GM12878 (cell line): ENCODE data around the gene SRPK2. TPM values are rescaled to one million over a fixed set of nuclear protein-coding genes. Genes with fewer than 3 reads are reported as not detected.

ENCODE experiments used
- ATF7 ChIP-seq: fragments of 450-650 bp; IDR thresholded peaks from 2 replicates; pipeline ENCODE4 v1.6.1; 2016; ENCODE audit warnings: low read depth, mild to moderate bottlenecking
- CHD2 ChIP-seq: IDR thresholded peaks from 2 replicates; pipeline ENCODE4 v1.6.1; 2011; ENCODE audit warnings: low read depth, low read length, improper control_type of control experiment, borderline replicate concordance
- FOXK2 ChIP-seq: fragments of 450-650 bp; IDR thresholded peaks from 2 replicates; pipeline ENCODE4 v1.6.1; 2017; ENCODE audit warnings: mild to moderate bottlenecking, moderate library complexity
- IKZF1 ChIP-seq: fragments of 450-650 bp; conservative IDR thresholded peaks from 2 replicates; pipeline ENCODE4 v1.6.1; 2017; ENCODE audit warnings: antibody characterized with exemption, mild to moderate bottlenecking
- IKZF2 ChIP-seq, 2 experiments: fragments of 450-650 bp; IDR thresholded peaks; 2 replicates each; pipeline ENCODE4 v1.6.1; 2017; ENCODE audit warnings: mild to moderate bottlenecking in 2 of 2, moderate library complexity in 2 of 2
- IRF4 ChIP-seq: IDR thresholded peaks from 2 replicates; pipeline ENCODE4 v1.6.1; 2011; ENCODE audit warnings: low read depth, low read length
- KLF5 ChIP-seq: fragments of 450-650 bp; IDR thresholded peaks from 2 replicates; pipeline ENCODE4 v1.6.1; 2014; ENCODE audit warnings: mild to moderate bottlenecking; ENCODE audit not compliant: partially characterized antibody
- MXI1 ChIP-seq: fragments of 150-350 bp; IDR thresholded peaks from 2 replicates; pipeline ENCODE4 v1.6.1; 2011; ENCODE audit warnings: low read depth, mild to moderate bottlenecking, inconsistent platforms, low read length, improper control_type of control experiment
- NBN ChIP-seq: fragments of 450-650 bp; IDR thresholded peaks from 2 replicates; pipeline ENCODE4 v1.6.1; 2016
- NFIC ChIP-seq: IDR thresholded peaks from 2 replicates; pipeline ENCODE4 v1.6.1; 2012; ENCODE audit warnings: low read depth, mild to moderate bottlenecking, inconsistent platforms, low read length, moderate library complexity
- PML ChIP-seq: IDR thresholded peaks from 2 replicates; pipeline ENCODE4 v1.6.1; 2012; ENCODE audit warnings: low read length, inconsistent platforms
- POLR2AphosphoS5 ChIP-seq: IDR thresholded peaks from 2 replicates; pipeline ENCODE4 v1.6.1; 2011; ENCODE audit warnings: mild to moderate bottlenecking, low read length, inconsistent platforms
- RAD21 ChIP-seq: IDR thresholded peaks from 2 replicates; pipeline ENCODE4 v1.6.1; 2011; ENCODE audit warnings: mild to moderate bottlenecking, low read depth, low read length, moderate library complexity; ENCODE audit not compliant: insufficient read depth
- RB1 ChIP-seq: fragments of 450-650 bp; formaldehyde crosslinking; IDR thresholded peaks from 2 replicates; pipeline ENCODE4 v1.6.1; 2017; ENCODE audit warnings: mild to moderate bottlenecking, borderline replicate concordance
- RCOR1 ChIP-seq: conservative IDR thresholded peaks from 2 replicates; pipeline ENCODE4 v1.6.1; 2012; ENCODE audit warnings: low read depth, low read length, improper control_type of control experiment
- SREBF1 ChIP-seq: IDR thresholded peaks from 2 replicates; pipeline ENCODE4 v1.6.1; 2012; ENCODE audit warnings: mild to moderate bottlenecking, low read length
- ZNF24 ChIP-seq: fragments of 450-650 bp; IDR thresholded peaks from 2 replicates; pipeline ENCODE4 v1.6.1; 2017; ENCODE audit warnings: antibody characterized with exemption, mild to moderate bottlenecking
- polyA plus RNA-seq, 11 experiments: library from polyadenylated mRNA; depleted of rRNA in 4 of 11; unstranded in 6 of 11; stranded (reverse) in 5 of 11; fragments of >200 nt; fragmentation: Nextera tagmentation in 4 of 11; fragmentation: Illumina TruSeq in 1 of 11; extraction: Ambion mirVana in 4 of 11; extraction: Trizol in 1 of 11; gene quantifications; 1 replicate in 1 of 11; 2 replicates in 10 of 11; pipeline versions ENCODE4 v1.2.1 to v1.2.3, GENCODE V29; 2011 to 2016; ENCODE audit warnings: inconsistent platforms in 2 of 11, missing spikeins in 2 of 11, low read depth in 1 of 11
- total RNA-seq, 4 experiments: library from RNA; depleted of rRNA in 3 of 4; stranded (reverse); fragments of >200 nt in 3 of 4; fragmentation: Illumina TruSeq in 1 of 4; extraction: Trizol in 1 of 4; gene quantifications; 2 replicates each; pipeline versions ENCODE4 v1.2.1 to v1.2.3, GENCODE V29; 2013 to 2021
- TF ChIP-seq, protein P1 (sequence below): fragments of 450-650 bp; IDR thresholded peaks from 2 replicates; pipeline ENCODE4 v1.6.1; 2017; ENCODE audit warnings: mild to moderate bottlenecking, low read depth, inconsistent platforms; ENCODE audit not compliant: poor library complexity, severe bottlenecking
- TF ChIP-seq, protein P2 (sequence below): IDR thresholded peaks from 2 replicates; pipeline ENCODE4 v1.6.1; 2011; ENCODE audit warnings: low read depth, low read length, improper control_type of control experiment, borderline replicate concordance
- TF ChIP-seq, protein P3 (sequence below): fragments of 450-650 bp; IDR thresholded peaks from 2 replicates; pipeline ENCODE4 v1.6.1; 2017; ENCODE audit warnings: low read depth, mild to moderate bottlenecking, moderate library complexity
- TF ChIP-seq, protein P4 (sequence below): fragments of 450-650 bp; IDR thresholded peaks from 2 replicates; pipeline ENCODE4 v1.6.1; 2018; ENCODE audit warnings: borderline replicate concordance, mild to moderate bottlenecking; ENCODE audit not compliant: partially characterized antibody
- TF ChIP-seq, protein P5 (sequence below): IDR thresholded peaks from 2 replicates; pipeline ENCODE4 v1.6.1; 2012; ENCODE audit warnings: low read length, inconsistent platforms

The SRPK2 gene
- total and polyA plus RNA-seq, 10 of the 15 experiments (the other 5 are each of a cell fraction or from before 2014, with no cell fraction given), result 13.2 to 32.8 (median 24.5) TPM

DNA sequence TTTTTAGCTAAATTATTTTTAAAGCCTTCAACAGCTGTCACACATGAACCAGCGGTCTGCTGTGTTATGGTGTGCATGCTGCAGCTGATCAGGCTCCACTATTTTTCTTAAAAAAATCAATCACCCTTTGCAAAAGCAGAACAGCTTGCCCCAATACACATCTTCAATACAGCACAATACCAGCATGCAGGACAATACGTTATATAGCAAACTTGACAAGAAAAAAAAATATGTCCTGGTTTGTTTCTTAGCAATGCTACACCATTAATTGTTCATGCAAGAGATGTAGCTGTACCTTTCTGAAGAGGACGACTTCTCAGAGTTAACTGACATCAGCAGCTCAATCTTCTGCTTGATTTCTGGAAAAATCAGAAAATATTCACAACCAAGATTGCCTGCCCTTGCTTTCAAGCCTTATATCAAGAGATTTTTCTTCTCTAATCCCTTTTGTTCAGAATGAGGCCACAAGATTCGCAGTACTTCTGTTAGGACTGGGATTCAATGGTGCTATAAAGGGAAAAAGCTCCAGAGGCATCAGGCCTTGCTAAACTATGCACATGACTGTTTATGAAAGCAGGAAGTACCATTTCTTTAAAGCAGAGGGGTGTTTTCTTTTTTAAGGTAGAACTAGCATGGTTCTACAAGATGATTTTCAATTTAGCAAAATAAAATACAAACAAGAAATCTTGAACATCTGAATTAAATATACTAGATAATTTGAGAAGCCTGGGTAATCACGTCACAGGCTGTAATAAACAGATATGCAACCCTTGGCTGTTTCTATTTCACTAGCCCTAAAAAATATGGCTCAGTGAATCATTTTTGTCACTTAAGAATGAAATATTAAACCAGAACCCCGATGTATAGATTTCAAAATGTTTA lies 120.0 kb downstream of the SRPK2 start (continued):
- TF ChIP-seq, protein P1, sequence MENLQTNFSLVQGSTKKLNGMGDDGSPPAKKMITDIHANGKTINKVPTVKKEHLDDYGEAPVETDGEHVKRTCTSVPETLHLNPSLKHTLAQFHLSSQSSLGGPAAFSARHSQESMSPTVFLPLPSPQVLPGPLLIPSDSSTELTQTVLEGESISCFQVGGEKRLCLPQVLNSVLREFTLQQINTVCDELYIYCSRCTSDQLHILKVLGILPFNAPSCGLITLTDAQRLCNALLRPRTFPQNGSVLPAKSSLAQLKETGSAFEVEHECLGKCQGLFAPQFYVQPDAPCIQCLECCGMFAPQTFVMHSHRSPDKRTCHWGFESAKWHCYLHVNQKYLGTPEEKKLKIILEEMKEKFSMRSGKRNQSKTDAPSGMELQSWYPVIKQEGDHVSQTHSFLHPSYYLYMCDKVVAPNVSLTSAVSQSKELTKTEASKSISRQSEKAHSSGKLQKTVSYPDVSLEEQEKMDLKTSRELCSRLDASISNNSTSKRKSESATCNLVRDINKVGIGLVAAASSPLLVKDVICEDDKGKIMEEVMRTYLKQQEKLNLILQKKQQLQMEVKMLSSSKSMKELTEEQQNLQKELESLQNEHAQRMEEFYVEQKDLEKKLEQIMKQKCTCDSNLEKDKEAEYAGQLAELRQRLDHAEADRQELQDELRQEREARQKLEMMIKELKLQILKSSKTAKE, result peak; percentile 97
- TF ChIP-seq POLR2AphosphoS5 (0 out of 2 replicates have a peak, but pooled peaks have one; percentile 44), RAD21 (no peak), KLF5 (peak; percentile 98), IKZF2 (IDR thresholded peaks at IDR 0.05) (peak; percentile 14 to 44; a peak in 2 of 4 replicates), RB1 (0 out of 2 replicates have a peak, but pooled peaks have one; percentile 25), MXI1 (peak; percentile 32; the same call in 1 of the 2 replicates), ATF7 (peak; percentile 99), ZNF24 (peak; percentile 86), IRF4 (no peak), NFIC (peak; percentile 68), CHD2 (no peak), NBN (no peak), IKZF1 (0 out of 2 replicates have a peak, but pooled peaks have one; percentile 23), FOXK2 (peak; percentile 97), RCOR1 (no peak), PML (peak; percentile 70; the same call in 1 of the 2 replicates), SREBF1 (peak; percentile 96)
- TF ChIP-seq, protein P2, sequence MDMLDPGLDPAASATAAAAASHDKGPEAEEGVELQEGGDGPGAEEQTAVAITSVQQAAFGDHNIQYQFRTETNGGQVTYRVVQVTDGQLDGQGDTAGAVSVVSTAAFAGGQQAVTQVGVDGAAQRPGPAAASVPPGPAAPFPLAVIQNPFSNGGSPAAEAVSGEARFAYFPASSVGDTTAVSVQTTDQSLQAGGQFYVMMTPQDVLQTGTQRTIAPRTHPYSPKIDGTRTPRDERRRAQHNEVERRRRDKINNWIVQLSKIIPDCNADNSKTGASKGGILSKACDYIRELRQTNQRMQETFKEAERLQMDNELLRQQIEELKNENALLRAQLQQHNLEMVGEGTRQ, result no peak
- TF ChIP-seq, protein P3, sequence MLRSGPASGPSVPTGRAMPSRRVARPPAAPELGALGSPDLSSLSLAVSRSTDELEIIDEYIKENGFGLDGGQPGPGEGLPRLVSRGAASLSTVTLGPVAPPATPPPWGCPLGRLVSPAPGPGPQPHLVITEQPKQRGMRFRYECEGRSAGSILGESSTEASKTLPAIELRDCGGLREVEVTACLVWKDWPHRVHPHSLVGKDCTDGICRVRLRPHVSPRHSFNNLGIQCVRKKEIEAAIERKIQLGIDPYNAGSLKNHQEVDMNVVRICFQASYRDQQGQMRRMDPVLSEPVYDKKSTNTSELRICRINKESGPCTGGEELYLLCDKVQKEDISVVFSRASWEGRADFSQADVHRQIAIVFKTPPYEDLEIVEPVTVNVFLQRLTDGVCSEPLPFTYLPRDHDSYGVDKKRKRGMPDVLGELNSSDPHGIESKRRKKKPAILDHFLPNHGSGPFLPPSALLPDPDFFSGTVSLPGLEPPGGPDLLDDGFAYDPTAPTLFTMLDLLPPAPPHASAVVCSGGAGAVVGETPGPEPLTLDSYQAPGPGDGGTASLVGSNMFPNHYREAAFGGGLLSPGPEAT, result peak; percentile 93
- TF ChIP-seq, protein P4, sequence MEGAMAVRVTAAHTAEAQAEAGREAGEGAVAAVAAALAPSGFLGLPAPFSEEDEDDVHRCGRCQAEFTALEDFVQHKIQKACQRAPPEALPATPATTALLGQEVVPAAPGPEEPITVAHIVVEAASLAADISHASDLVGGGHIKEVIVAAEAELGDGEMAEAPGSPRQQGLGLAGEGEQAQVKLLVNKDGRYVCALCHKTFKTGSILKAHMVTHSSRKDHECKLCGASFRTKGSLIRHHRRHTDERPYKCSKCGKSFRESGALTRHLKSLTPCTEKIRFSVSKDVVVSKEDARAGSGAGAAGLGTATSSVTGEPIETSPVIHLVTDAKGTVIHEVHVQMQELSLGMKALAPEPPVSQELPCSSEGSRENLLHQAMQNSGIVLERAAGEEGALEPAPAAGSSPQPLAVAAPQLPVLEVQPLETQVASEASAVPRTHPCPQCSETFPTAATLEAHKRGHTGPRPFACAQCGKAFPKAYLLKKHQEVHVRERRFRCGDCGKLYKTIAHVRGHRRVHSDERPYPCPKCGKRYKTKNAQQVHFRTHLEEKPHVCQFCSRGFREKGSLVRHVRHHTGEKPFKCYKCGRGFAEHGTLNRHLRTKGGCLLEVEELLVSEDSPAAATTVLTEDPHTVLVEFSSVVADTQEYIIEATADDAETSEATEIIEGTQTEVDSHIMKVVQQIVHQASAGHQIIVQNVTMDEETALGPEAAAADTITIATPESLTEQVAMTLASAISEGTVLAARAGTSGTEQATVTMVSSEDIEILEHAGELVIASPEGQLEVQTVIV, result peak; percentile 29
- TF ChIP-seq, protein P5, sequence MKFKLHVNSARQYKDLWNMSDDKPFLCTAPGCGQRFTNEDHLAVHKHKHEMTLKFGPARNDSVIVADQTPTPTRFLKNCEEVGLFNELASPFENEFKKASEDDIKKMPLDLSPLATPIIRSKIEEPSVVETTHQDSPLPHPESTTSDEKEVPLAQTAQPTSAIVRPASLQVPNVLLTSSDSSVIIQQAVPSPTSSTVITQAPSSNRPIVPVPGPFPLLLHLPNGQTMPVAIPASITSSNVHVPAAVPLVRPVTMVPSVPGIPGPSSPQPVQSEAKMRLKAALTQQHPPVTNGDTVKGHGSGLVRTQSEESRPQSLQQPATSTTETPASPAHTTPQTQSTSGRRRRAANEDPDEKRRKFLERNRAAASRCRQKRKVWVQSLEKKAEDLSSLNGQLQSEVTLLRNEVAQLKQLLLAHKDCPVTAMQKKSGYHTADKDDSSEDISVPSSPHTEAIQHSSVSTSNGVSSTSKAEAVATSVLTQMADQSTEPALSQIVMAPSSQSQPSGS, result peak; percentile 37
